Astrocyte of the spinal cord (primary cell): Measurements from ENCODE around the gene GNL2.

Experiments used
- DNase-seq: peaks from one replicate; pipeline ENCODE4 v3.0.0; 2011; ENCODE audit warnings: low read depth, low spot score
- H3K4me3 ChIP-seq: 2 replicates; pipeline ENCODE4 v1.5.1; 2011; ENCODE audit warnings: low read depth, mild to moderate bottlenecking, low read length, moderate library complexity
- in situ Hi-C: cut with HindIII; loops from 2 replicates; pipeline ENCODE4 v1.10.0; 2017; ENCODE audit warnings: low sequenced_read_pairs
- TF ChIP-seq, protein P1 (sequence below): IDR thresholded peaks from 2 replicates; pipeline ENCODE4 v1.5.1; 2012; ENCODE audit warnings: low read depth, mild to moderate bottlenecking, low read length, inconsistent platforms

Gene GNL2

GRCh38 chr1:37633040-37633937, 37.6 kb upstream of the GNL2 start:
- TF ChIP-seq, protein P1, sequence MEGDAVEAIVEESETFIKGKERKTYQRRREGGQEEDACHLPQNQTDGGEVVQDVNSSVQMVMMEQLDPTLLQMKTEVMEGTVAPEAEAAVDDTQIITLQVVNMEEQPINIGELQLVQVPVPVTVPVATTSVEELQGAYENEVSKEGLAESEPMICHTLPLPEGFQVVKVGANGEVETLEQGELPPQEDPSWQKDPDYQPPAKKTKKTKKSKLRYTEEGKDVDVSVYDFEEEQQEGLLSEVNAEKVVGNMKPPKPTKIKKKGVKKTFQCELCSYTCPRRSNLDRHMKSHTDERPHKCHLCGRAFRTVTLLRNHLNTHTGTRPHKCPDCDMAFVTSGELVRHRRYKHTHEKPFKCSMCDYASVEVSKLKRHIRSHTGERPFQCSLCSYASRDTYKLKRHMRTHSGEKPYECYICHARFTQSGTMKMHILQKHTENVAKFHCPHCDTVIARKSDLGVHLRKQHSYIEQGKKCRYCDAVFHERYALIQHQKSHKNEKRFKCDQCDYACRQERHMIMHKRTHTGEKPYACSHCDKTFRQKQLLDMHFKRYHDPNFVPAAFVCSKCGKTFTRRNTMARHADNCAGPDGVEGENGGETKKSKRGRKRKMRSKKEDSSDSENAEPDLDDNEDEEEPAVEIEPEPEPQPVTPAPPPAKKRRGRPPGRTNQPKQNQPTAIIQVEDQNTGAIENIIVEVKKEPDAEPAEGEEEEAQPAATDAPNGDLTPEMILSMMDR: no peak
- DNase-seq: no peak
- H3K4me3 ChIP-seq: no peak overlapping the region
- in situ Hi-C loops: no loop called here

GRCh38 chr1:37631036-37631435, 35.3 kb upstream of the GNL2 start:
- no peak overlapping the region for H3K4me3 ChIP-seq
- in situ Hi-C loops: no loop called here
- TF ChIP-seq, protein P1: no peak
- DNase-seq: no peak

DNA sequence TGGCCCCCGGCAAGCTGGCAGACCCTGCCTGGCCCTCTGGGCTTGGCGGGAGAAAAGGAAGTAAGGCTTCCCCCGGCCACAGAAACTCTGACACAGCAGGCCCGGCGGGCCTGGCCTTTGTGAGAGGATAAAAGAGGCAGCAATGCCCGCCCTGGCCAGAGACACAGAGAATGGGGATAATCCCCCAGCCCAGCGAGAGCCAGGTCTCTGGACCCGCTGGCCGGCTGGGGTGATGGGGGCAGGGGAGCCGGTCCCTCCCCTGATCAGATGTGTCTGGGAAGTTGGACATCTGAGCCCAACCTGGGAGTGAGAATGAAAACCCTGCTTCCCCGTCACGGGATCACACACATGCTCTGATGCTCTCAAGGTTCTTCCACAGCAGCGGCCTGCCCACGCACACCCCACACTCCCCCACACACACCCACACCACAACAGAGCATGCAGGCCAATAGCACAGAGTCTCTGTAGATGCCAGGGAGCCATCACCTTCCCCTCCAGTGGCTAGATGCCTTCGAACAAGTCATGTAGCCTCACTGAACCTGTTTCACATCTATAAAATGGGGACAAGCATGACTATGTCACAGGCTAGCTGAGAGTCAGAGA, 34.8 kb upstream of the GNL2 start:
- no peak overlapping the region for H3K4me3 ChIP-seq
- in situ Hi-C loops: no loop called here
- DNase-seq: no peak
- TF ChIP-seq, protein P1: no peak

DNA sequence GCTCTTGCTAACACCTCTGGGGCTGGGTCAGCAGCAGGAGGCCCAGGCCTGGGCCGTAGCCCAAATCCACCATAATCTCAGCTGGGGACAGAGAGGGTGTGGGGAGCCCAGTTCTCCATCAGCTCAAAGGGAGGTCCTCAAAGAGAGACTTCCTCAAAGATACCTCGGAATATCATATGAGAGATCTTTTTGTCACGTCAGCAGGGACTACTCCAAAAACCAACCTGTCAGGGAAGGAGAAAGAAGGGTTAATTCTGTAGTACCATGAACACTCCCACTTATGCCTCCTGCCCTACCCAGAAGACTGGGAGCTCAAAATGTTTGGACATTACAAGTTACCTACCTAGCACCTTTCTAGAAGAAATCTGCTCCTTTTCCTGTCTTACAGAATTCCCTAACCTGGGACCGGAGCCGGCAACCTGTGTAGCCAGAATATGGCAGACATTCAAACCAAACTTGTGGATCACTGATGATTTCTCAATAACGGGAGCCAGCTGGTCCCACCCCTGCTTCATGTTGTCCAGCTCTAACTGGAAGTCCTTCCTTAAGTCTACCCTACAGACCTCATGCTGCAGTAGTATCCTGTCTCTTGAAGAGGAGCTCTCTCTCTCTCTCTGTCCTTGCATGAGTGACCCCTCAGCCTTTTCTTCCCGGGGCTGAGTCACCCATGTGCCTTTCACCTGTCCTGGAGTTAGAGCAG, 34.1 kb upstream of the GNL2 start:
- TF ChIP-seq, protein P1: no peak
- H3K4me3 ChIP-seq: no peak overlapping the region
- no peak for DNase-seq
- in situ Hi-C loops: no loop called here

GRCh38 chr1:37629008-37629407, 33.3 kb upstream of the GNL2 start:
- TF ChIP-seq, protein P1: no peak
- DNase-seq: no peak
- no peak overlapping the region for H3K4me3 ChIP-seq
- in situ Hi-C loops: no loop called here

GRCh38 chr1:37628026-37628556, 32.4 kb upstream of the GNL2 start:
- no peak overlapping the region for H3K4me3 ChIP-seq
- TF ChIP-seq, protein P1: no peak
- no peak for DNase-seq
- in situ Hi-C loops: no loop called here
